Dendritic cell treated with granulocyte-macrophage colony-stimulating factor and Interleukin-4, amounts not matched to agents 40 ng/mL and 50 ng/mL, for 4 days (primary cell): ENCODE results near the gene EXOC3L1.

Experiments
- H3K27ac Mint-ChIP-seq: one replicate; pipeline ENCODE4 v1.8.0; 2022; ENCODE audit warnings: mild to moderate bottlenecking, mixed read lengths
- H3K27me3 Mint-ChIP-seq: one replicate; pipeline ENCODE4 v1.8.0; 2022; ENCODE audit warnings: mild to moderate bottlenecking, mixed read lengths
- H3K36me3 Mint-ChIP-seq: one replicate; pipeline ENCODE4 v1.8.0; 2022; ENCODE audit warnings: low read depth, mixed read lengths
- H3K4me1 Mint-ChIP-seq: one replicate; pipeline ENCODE4 v1.8.0; 2022; ENCODE audit warnings: low read depth, mixed read lengths
- H3K4me3 Mint-ChIP-seq: one replicate; pipeline ENCODE4 v1.8.0; 2022; ENCODE audit warnings: mild to moderate bottlenecking, moderate library complexity, mixed read lengths
- H3K9me3 Mint-ChIP-seq: one replicate; pipeline ENCODE4 v1.8.0; 2022; ENCODE audit warnings: mixed read lengths
- intact Hi-C: fragments of 100-400 bp; cut with micrococcal nuclease; formaldehyde crosslinking; loops from one replicate; pipeline ENCODE4 v1.15.0; 2022

The EXOC3L1 gene

DNA sequence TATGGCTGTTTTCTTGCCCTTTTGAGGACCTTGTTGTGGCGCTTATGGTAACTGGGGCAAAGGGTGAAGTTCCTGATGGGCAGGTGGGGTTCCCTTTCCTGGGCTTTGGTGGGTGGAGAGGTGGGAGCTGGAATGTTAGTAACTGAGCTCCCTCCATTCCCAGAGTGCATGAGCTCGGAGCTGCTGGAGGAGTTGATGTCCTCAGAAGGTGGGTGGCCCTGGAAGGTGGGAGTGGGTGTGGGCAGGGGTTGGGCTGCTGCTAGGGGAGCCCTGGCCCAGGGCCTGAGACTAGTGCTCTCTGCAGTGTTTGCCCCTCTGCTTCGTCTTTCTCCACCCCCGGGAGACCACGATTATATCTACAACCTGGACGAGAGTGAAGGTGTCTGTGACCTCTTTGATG is 7.8 kb upstream of the EXOC3L1 start:
- Mint-ChIP-seq H3K4me1 (peaks cover 63% of the 10 kb centered on the region), H3K4me3 (no peak overlapping the region), H3K36me3 (peaks cover 93% of the 10 kb centered on the region), H3K9me3 (no peaks in the 10 kb centered on the region), H3K27me3 (no peaks in the 10 kb centered on the region), H3K27ac (peak overlapping the region; percentile 70)
- intact Hi-C loops: loop anchor here (5.0 kb wide), 1 partner anchor 45 kb away; no protein-coding TSS in a partner anchor

DNA sequence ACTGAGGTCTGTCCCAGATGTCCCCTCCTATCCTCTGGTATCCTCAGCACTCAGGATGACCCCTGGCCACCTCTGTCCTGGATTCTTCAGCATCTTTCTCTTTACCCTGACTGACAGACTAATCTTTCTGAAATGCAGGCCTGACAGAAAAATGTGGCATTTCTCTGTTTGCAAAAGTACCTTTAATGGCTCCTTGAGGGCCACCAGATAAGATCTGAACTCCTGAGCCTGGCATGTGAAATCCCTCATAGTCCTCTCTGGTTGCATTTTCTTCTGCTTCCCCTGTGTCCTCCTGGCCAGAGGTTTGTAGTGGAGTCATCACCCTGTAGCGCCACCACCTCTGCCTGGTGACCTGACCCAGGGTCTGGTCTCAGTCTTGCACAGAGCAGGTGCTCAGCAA is 6.9 kb upstream of the EXOC3L1 start:
- H3K36me3 Mint-ChIP-seq: peaks cover 91% of the 10 kb centered on the region
- no peak overlapping the region for H3K27ac Mint-ChIP-seq
- H3K9me3 Mint-ChIP-seq: no peaks in the 10 kb centered on the region
- peaks cover 67% of the 10 kb centered on the region for H3K4me1 Mint-ChIP-seq
- H3K4me3 Mint-ChIP-seq: no peak overlapping the region
- intact Hi-C loops: loop anchor here (5.0 kb wide), 1 partner anchor 45 kb away; no protein-coding TSS in a partner anchor
- H3K27me3 Mint-ChIP-seq: no peaks in the 10 kb centered on the region

DNA sequence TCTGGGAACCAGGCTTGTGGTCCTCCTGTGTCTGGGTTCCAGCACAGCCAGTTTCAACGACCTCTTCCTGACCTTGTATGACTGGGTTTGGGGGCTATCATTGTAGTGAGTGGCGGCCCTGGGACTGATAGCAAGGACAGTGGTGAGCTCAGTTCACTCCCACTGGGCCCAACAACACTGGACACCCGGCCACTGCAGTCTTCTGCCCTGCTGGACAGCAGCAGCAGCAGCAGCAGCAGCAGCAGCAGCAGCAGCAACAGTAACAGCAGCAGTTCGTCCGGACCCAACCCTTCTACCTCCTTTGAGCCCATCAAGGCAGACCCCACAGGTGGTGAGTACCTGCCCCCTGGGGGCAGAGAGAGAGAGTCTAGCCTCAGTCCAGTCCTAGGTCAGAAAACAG is 5.7 kb upstream of the EXOC3L1 start:
- no peaks in the 10 kb centered on the region for H3K27me3 Mint-ChIP-seq
- intact Hi-C loops: loop anchor here (5.0 kb wide), 1 partner anchor 47 kb away; no protein-coding TSS in a partner anchor
- peaks cover 74% of the 10 kb centered on the region for H3K4me1 Mint-ChIP-seq
- H3K9me3 Mint-ChIP-seq: no peaks in the 10 kb centered on the region
- no peak overlapping the region for H3K27ac Mint-ChIP-seq
- H3K4me3 Mint-ChIP-seq: no peak overlapping the region
- peaks cover 79% of the 10 kb centered on the region for H3K36me3 Mint-ChIP-seq

DNA sequence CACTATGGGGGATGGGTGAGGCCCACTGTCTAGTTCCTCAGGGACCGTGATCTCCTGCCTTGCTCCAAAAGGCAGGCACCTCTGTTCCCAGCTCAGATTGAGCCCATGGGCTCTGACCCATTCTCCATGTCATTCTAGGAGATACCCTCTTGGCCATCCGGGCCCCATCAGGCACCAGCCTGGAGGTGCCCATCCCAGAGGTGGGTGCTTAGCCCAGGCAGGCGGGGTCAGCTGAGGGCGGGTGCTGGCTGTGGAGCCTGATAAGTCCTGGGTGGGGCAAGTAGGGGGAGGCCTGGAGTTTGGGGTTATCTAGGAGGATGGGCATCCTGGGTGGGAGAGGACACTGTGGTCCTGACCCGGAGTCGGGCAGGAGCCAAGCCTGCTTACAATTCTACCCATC is 4.3 kb upstream of the EXOC3L1 start:
- H3K27ac Mint-ChIP-seq: peak overlapping the region; percentile 79
- H3K36me3 Mint-ChIP-seq: peaks cover 65% of the 10 kb centered on the region
- intact Hi-C loops: no loop called here
- H3K4me1 Mint-ChIP-seq: peaks cover 66% of the 10 kb centered on the region
- no peaks in the 10 kb centered on the region for H3K9me3 Mint-ChIP-seq
- no peak overlapping the region for H3K4me3 Mint-ChIP-seq
- H3K27me3 Mint-ChIP-seq: no peaks in the 10 kb centered on the region

DNA sequence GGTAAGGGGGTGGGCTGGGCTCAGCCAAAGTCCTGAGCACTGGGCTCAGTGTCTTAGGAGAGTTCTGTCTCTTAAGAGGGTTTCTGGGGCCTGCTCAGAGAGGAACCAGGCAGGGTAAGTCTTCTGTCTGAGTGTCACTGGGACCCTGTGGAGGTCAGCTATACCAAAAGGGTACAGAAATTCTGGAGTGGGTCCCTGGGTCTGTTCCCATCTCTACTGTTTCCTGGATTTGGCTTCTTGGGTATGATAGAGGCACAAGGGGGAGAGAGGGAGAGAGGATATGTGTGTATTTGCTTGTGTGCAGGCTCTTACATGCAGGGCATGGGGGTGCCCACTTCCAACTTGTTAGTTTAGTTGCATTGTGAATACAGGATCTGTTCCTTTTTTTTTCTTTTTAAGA is 3.6 kb upstream of the EXOC3L1 start:
- intact Hi-C loops: loop anchor here (2.0 kb wide), 1 partner anchor 33 kb away; the partner anchor contains the start of gene TMEM208

DNA sequence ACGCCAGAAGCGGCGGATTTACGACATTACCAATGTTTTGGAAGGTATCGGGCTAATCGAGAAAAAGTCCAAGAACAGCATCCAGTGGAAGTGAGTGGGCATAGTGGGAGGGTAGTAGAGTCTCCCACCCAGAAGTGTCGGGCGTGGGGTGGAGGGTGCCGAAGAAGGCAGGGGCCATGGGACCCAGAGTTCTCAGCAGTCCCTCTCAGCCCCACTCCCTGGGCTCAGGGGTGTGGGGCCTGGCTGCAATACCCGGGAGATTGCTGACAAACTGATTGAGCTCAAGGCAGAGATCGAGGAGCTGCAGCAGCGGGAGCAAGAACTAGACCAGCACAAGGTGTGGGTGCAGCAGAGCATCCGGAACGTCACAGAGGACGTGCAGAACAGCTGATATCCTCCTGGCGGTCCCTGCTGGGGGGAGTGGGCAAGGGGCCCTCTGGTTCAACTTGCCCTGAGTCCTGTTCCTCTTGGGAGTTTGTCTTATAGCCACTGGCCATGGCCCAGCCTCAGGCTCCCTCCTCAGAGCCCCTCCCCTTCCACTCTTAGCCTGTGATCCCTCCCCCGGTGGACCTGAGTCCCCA is 2.9 kb upstream of the EXOC3L1 start:
- intact Hi-C loops: loop anchor here (2.0 kb wide), 1 partner anchor 34 kb away; the partner anchor contains the start of gene TMEM208
- H3K27me3 Mint-ChIP-seq: no peaks in the 10 kb centered on the region

More for the DNA sequence above, 3.6 kb upstream of the EXOC3L1 start:
- Mint-ChIP-seq H3K4me1 (peaks cover 64% of the 10 kb centered on the region), H3K27me3 (no peaks in the 10 kb centered on the region), H3K4me3 (peak overlapping the region; percentile 83), H3K36me3 (peaks cover 62% of the 10 kb centered on the region), H3K27ac (peak overlapping the region; percentile 79), H3K9me3 (no peaks in the 10 kb centered on the region)

DNA sequence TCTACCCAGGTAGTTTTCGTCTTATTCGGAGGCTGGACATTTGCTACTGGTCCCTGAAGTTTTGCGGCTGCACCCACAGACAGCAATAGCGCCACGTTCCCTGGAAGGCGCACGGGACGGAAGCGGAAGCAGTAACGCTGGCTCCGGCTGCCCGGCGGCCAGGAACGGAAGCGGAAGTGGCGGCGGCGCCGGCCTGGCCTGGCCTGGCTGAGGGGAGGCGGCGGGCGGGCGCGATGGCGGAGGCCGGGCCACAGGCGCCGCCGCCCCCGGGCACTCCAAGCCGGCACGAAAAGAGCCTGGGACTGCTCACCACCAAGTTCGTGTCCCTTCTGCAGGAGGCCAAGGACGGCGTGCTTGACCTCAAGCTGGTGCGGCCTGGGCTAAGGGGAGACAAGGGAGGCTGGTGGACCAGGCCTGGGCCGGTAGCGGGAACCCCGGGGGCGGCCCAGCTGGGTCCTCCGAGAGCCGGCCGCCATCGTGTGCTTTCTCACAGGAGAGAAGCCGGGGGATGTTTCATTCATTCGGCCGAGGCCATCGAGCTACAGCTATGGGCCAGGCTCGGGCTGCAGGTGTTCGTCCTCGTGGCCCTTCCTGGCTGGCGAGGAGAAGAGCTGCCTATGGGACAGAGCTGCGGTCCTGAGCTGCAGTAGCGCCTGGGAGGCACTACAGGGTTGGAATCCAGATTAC is 2.2 kb upstream of the EXOC3L1 start, which contains the start of gene E2F4:
E2F4 (plus strand) TSS at position 161 of the 687 bp plus-strand sequence; CDS start at position 234, 73 bp downstream.
- intact Hi-C loops: loop anchor here (2.0 kb wide), 1 partner anchor 35 kb away; the partner anchor contains the start of gene TMEM208
- peaks cover 48% of the 10 kb centered on the region for H3K36me3 Mint-ChIP-seq
- no peaks in the 10 kb centered on the region for H3K9me3 Mint-ChIP-seq
- peak within 1 kb of the TSS; percentile 83 for H3K4me3 Mint-ChIP-seq
- peaks cover under 1% of the 10 kb centered on the region for H3K27me3 Mint-ChIP-seq
- H3K27ac Mint-ChIP-seq: peak within 1 kb of the TSS; percentile 79
- peaks cover 50% of the 10 kb centered on the region for H3K4me1 Mint-ChIP-seq

More for the DNA sequence above, 2.9 kb upstream of the EXOC3L1 start:
- Mint-ChIP-seq H3K27ac (peak overlapping the region; percentile 79), H3K4me1 (peaks cover 58% of the 10 kb centered on the region), H3K4me3 (peak overlapping the region; percentile 83), H3K36me3 (peaks cover 56% of the 10 kb centered on the region), H3K9me3 (no peaks in the 10 kb centered on the region)

DNA sequence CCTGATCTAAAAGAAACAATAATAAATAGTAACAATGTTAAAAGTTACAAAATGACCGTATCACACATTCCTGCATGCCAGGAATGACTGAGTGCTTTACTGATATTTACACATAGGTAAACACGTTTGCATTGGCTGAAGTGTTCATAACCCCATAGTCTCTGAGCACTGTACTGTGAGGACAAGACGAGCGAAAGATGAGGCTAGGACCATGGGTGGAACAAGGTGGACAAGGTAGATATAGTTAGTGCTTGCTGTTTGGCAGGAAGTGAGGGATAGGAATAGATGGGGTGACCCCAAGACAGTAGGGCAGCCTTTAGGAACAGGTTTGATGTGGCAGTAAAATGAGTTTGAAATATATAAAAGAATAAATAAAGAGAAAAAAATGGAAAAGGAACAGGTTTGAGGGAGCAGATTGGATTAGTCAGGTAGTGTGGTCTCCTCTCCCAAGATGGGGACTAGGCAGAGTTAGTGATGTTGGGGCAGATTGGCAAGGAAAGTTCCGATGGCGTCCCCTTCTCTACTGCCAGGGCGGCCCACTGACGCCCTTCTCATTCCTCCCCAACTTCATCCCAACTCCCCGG is 1.6 kb upstream of the EXOC3L1 start:
- peaks cover 6% of the 10 kb centered on the region for H3K27me3 Mint-ChIP-seq
- H3K4me1 Mint-ChIP-seq: peaks cover 44% of the 10 kb centered on the region
- H3K36me3 Mint-ChIP-seq: peaks cover 42% of the 10 kb centered on the region
- no peak overlapping the region for H3K27ac Mint-ChIP-seq
- intact Hi-C loops: no loop called here
- peak overlapping the region; percentile 83 for H3K4me3 Mint-ChIP-seq
- no peaks in the 10 kb centered on the region for H3K9me3 Mint-ChIP-seq

DNA sequence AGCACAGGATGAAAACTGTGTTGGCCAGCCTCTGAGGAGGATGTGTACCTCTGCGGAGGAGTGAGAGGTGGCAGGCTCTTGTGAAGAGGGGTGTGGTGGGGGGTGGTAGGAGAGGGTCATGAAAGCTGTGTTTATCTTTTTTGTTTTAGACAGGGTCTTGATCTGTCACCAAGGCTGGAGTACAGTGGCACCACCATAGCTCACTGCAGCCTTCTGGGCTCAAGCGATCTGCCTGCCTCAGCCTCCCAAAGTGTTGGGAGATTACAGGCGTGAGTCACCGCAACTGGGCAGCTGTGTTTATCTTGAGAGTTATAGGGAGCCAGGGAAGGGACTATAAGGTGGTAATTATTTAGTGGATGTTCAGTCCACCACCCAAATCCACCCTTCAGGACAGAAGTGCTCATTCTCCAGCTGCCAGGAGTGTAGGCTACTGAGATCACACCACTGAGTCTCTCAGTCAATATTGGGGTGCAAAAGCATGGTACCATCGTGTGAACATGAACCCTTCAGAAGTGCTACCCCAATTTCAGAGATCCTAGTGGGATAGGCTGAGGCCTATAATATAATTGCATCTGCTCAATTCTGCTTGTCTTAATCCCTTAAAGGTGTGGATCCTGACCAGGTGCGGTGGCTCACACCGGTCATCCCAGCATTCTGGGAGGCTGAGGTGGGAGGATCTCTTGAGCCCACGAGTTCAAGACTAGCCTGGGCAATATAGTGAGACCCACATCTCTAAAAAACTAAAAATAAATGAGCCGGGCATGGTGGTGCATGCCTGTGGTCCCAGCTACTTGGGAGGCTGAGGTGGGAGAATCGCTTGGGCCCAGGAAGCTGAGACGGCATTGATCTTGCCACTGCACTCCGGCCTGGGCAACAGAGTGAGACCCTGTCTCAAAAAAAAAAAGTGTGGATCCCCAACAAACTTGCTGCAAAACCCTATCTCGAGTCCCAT is 788 bp upstream of the EXOC3L1 start:
- Mint-ChIP-seq H3K4me1 (peaks cover 37% of the 10 kb centered on the region), H3K4me3 (no peak overlapping the region), H3K36me3 (peaks cover 34% of the 10 kb centered on the region), H3K27ac (no peak overlapping the region), H3K27me3 (peaks cover 11% of the 10 kb centered on the region), H3K9me3 (no peaks in the 10 kb centered on the region)
- intact Hi-C loops: no loop called here

DNA sequence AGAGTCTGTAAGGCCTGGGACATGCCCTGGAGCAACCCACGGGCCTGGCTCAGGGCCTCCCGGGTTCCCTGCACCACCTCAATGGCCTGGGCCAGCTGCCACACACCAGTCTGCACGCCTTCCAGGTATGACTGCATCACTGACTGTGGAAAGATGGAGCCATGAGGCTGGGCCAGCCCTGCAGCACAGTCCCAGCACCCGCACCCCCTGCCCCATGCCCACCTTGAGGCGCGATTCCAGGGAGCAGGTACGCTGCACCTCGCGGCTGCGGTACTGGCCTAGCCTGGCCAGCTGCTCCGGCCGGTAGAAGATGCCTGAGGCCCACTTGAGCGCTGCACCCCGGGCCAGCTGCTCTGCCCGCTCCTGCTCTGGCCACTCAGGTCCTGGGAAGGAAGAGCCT is 1.1 kb downstream of the EXOC3L1 start:
- Mint-ChIP-seq H3K27ac (no peak overlapping the region), H3K9me3 (no peaks in the 10 kb centered on the region)
- intact Hi-C loops: loop anchor here (5.0 kb wide), 1 partner anchor 241 kb away; no protein-coding TSS in a partner anchor

DNA sequence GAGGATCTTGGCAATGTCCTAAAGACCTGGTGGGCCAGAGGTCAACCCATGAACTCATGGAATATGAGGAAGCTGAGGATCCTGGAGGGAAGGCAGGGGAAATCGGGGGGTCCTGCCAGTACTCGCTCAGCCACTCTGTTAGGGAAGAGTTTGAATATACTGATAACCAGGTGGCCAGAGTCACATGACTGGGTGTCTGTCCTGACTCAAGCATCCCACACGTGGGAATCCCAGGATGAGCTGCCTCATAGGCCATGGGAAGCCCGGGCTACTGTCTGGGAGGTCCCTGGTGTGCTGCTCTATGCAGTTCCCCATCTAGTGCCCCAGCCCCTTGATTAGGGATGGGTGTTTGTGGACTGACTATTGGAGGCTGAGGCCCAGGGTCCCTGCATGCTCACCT is 1.6 kb downstream of the EXOC3L1 start:
- Mint-ChIP-seq H3K27me3 (peaks cover 24% of the 10 kb centered on the region), H3K4me1 (peaks cover 30% of the 10 kb centered on the region), H3K4me3 (no peak overlapping the region), H3K9me3 (no peaks in the 10 kb centered on the region), H3K27ac (no peak overlapping the region), H3K36me3 (peaks cover 10% of the 10 kb centered on the region)
- intact Hi-C loops: loop anchor here (5.0 kb wide), 1 partner anchor 241 kb away; no protein-coding TSS in a partner anchor

More for the DNA sequence above, 1.1 kb downstream of the EXOC3L1 start:
- no peak overlapping the region for H3K4me3 Mint-ChIP-seq
- H3K36me3 Mint-ChIP-seq: peaks cover 15% of the 10 kb centered on the region
- peaks cover 24% of the 10 kb centered on the region for H3K27me3 Mint-ChIP-seq
- peaks cover 35% of the 10 kb centered on the region for H3K4me1 Mint-ChIP-seq

DNA sequence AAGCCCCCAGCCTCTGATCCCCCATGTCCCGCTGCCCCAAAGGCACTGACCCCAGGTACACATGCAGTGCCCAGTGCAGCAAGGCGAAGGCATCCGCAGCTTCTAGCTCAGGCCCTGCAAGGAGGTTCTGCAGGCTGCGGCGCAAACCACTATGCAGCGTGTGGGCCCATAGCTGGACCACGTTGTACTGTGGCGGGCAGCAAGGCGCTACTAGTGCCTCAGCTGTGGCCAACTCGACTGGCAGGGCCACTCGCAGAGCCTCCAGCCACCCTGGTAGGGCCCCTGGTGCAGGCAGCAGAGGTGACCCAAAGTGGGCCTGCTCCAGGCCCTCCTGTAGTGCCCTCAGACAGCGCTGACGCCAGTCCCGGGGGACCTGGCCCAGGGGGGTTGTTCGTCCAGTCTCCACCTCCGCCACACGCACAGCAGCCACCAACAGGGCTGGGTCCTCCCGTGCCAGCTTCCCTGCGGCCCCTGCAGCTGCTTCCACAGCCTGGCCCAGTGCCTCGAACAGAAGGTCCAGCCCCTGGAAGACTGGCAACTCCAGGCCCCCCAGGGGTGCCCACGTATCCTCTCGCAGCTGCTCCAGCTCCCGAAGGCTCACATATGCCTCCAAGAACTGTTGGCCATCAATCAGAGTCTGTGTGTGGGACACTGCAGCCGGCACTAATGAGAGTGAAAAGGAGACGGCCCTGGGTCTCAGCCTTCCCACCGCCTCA is 2.6 kb downstream of the EXOC3L1 start:
- Mint-ChIP-seq H3K4me3 (no peak overlapping the region), H3K36me3 (peaks cover 3% of the 10 kb centered on the region), H3K4me1 (peaks cover 21% of the 10 kb centered on the region), H3K27me3 (peaks cover 24% of the 10 kb centered on the region), H3K9me3 (no peaks in the 10 kb centered on the region), H3K27ac (no peak overlapping the region)
- intact Hi-C loops: loop anchor here (5.0 kb wide), 1 partner anchor 240 kb away; no protein-coding TSS in a partner anchor
